ENCODE data around the gene CDCA3. TPM values are rescaled to one million over a fixed set of nuclear protein-coding genes. Genes with fewer than 3 reads are reported as not detected.

Gene CDCA3
- total and polyA plus RNA-seq, 2 donors (not counting 1 experiment from before 2014, with no cell fraction given), result 1.6 to 2.3 TPM

GRCh38 chr12:6824085-6824775, 26.9 kb downstream of the CDCA3 start:
- peaks cover 32 to 34% of the 10 kb centered on the region in 2 donors for H3K4me1 ChIP-seq (ENCODE audit: control insufficient read depth in 2 of 2, insufficient read depth in 2 of 2, low read length in 2 of 2)
- peaks cover 0 to 13% (median 0%) of the 10 kb centered on the region in 3 donors for H3K9me3 ChIP-seq (ENCODE audit: control extremely low read depth in 1 of 3, control insufficient read depth in 2 of 3, insufficient read depth in 1 of 3, low read length in 2 of 3)
- DNase-seq, result no peak
- peaks cover 72% of the 10 kb centered on the region for H3K27me3 Mint-ChIP-seq
- no peak overlapping the region for H3K27ac ChIP-seq (ENCODE audit: low read length in 2 of 2)
- H3K4me2 ChIP-seq (replicated peaks; ENCODE audit: low read depth, low read length, poor library complexity, severe bottlenecking), result no peak overlapping the region
- ATAC-seq (ENCODE audit: low read depth), result no peak
- H3K27ac Mint-ChIP-seq, result no peak overlapping the region
- H3K4me3 Mint-ChIP-seq, result no peak overlapping the region
- ChIA-PET CTCF (interaction anchor here (1.1 to 6.2 kb wide), 5 partner anchors 9 to 71 kb away, joined by 3 to 33 read pairs (median 7); partner anchors contain the start of gene MLF2), POLR2A (no interaction called here)
- H3K27me3 ChIP-seq (replicated peaks in 1 of 4; ENCODE audit: control extremely low read depth in 1 of 4, control insufficient read depth in 3 of 4, insufficient read depth in 4 of 4, low read length in 3 of 4), result peaks cover 0 to 78% (median 33%) of the 10 kb centered on the region in 4 experiments
- H4K20me1 ChIP-seq (ENCODE audit: control insufficient read depth, insufficient read depth, low read length, poor library complexity, severe bottlenecking), result peaks cover 6% of the 10 kb centered on the region
- H3K4me3 ChIP-seq (ENCODE audit: control extremely low read depth in 1 of 5, extremely low read depth in 1 of 5, insufficient read depth in 1 of 5, low read depth in 2 of 5, low read length in 4 of 5), result no peak overlapping the region
- no peaks in the 10 kb centered on the region for H3K79me2 ChIP-seq (ENCODE audit: control insufficient read depth, insufficient read depth, low read length)
- intact Hi-C loops (cut with micrococcal nuclease), result loop anchor here (2.0 kb wide), 1 partner anchor 261 kb away; no protein-coding TSS in a partner anchor
- peaks cover 27% of the 10 kb centered on the region for H3K4me1 Mint-ChIP-seq
- 95% methylated on average over 31 of the region's 37 CpGs for WGBS (ENCODE audit: insufficient coverage)
- H3K9ac ChIP-seq (ENCODE audit: low read length), result no peak overlapping the region
- no peaks in the 10 kb centered on the region for H3K36me3 ChIP-seq (replicated peaks in 1 of 2; ENCODE audit: control extremely low read depth in 1 of 2, control insufficient read depth in 1 of 2, extremely low read depth in 1 of 2, insufficient read depth in 2 of 2, low read length in 1 of 2)
- no peak for TF ChIP-seq EZH2 (IDR thresholded peaks at IDR 0.05; ENCODE audit: borderline replicate concordance, insufficient read depth, low read depth, low read length, poor library complexity, severe bottlenecking)
- no peak for TF ChIP-seq CTCF (IDR thresholded peaks at IDR 0.05)
- H3K9me3 Mint-ChIP-seq (ENCODE audit: insufficient read depth), result no peaks in the 10 kb centered on the region
- no peak overlapping the region for H2AFZ ChIP-seq (ENCODE audit: insufficient read depth, low read depth, low read length, poor library complexity, severe bottlenecking)

Measured in B cell (primary cell).